ENCODE data around the gene PANK4. TPM values are rescaled to one million over a fixed set of nuclear protein-coding genes. Genes with fewer than 3 reads are reported as not detected.
A peak's percentile ranks its signal among the peaks of the same experiment; 100 is the strongest.

The PANK4 gene
- total and polyA plus RNA-seq, 3 experiments from 2014 or later, result 25.0 to 46.3 (median 40.3) TPM

- peaks cover 3 to 6% (median 5%) of the 10 kb centered on the region in 3 donors for H3K4me1 Mint-ChIP-seq
- POLR2A ChIA-PET, result no interaction called here
- DNase-seq, result no peak
- no peak overlapping the region for H3K27ac ChIP-seq (ENCODE audit: low read depth, low read length)
- H3K27me3 ChIP-seq (ENCODE audit: insufficient read depth, low read length, poor library complexity, severe bottlenecking), result no peaks in the 10 kb centered on the region
- CTCF ChIA-PET, result no interaction called here
- H3K9me3 ChIP-seq (ENCODE audit: low read length), result no peaks in the 10 kb centered on the region
- no peaks in the 10 kb centered on the region for H3K9me3 Mint-ChIP-seq
- H3K4me1 ChIP-seq (ENCODE audit: insufficient read depth, low read length), result no peaks in the 10 kb centered on the region
- no peaks in the 10 kb centered on the region for H3K27me3 Mint-ChIP-seq
- no peaks in the 10 kb centered on the region for H3K36me3 ChIP-seq (ENCODE audit: insufficient read depth, low read length)
- H3K36me3 Mint-ChIP-seq, result peaks cover 0 to 2% (median under 1%) of the 10 kb centered on the region in 3 donors
- H3K4me3 Mint-ChIP-seq, result no peak overlapping the region
- no peak overlapping the region for H3K27ac Mint-ChIP-seq
- no peak overlapping the region for H3K4me3 ChIP-seq (ENCODE audit: low read length)
Measured at GRCh38 chr1:2482588-2482987, 43.8 kb downstream of the PANK4 start.

- no peak for DNase-seq
Measured at GRCh38 chr1:2481885-2482284, 44.5 kb downstream of the PANK4 start.

GRCh38 chr1:2480986-2481364 lies 45.4 kb downstream of the PANK4 start:
- Histone ChIP-seq H3K4me3 (ENCODE audit: low read length) (no peak overlapping the region), H3K36me3 (ENCODE audit: insufficient read depth, low read length) (no peaks in the 10 kb centered on the region), H3K27me3 (ENCODE audit: insufficient read depth, low read length, poor library complexity, severe bottlenecking) (no peaks in the 10 kb centered on the region), H3K27ac (ENCODE audit: low read depth, low read length) (no peak overlapping the region), H3K9me3 (ENCODE audit: low read length) (no peaks in the 10 kb centered on the region), H3K4me1 (ENCODE audit: insufficient read depth, low read length) (no peaks in the 10 kb centered on the region)
- Mint-ChIP-seq H3K4me3 (no peak overlapping the region), H3K9me3 (no peaks in the 10 kb centered on the region), H3K27me3 (no peaks in the 10 kb centered on the region), H3K4me1 (peaks cover 3 to 6% (median 5%) of the 10 kb centered on the region in 3 donors), H3K27ac (peak overlapping the region in 1 of 8 donors; percentile 48), H3K36me3 (no peaks in the 10 kb centered on the region)
- DNase-seq, result no peak
- ChIA-PET CTCF (no interaction called here), POLR2A (no interaction called here)

More at GRCh38 chr1:2481885-2482284, 44.5 kb downstream of the PANK4 start:
- CTCF ChIA-PET, result no interaction called here
- Mint-ChIP-seq H3K27me3 (no peaks in the 10 kb centered on the region), H3K36me3 (no peaks in the 10 kb centered on the region), H3K4me3 (no peak overlapping the region), H3K4me1 (peaks cover 3 to 6% (median 5%) of the 10 kb centered on the region in 3 donors), H3K9me3 (no peaks in the 10 kb centered on the region), H3K27ac (peak overlapping the region in 1 of 8 donors; percentile 21)
- no peak overlapping the region for H3K27ac ChIP-seq (ENCODE audit: low read depth, low read length)
- H3K9me3 ChIP-seq (ENCODE audit: low read length), result no peaks in the 10 kb centered on the region
- H3K27me3 ChIP-seq (ENCODE audit: insufficient read depth, low read length, poor library complexity, severe bottlenecking), result no peaks in the 10 kb centered on the region
- H3K4me1 ChIP-seq (ENCODE audit: insufficient read depth, low read length), result no peaks in the 10 kb centered on the region
- H3K36me3 ChIP-seq (ENCODE audit: insufficient read depth, low read length), result no peaks in the 10 kb centered on the region
- POLR2A ChIA-PET, result no interaction called here
- H3K4me3 ChIP-seq (ENCODE audit: low read length), result no peak overlapping the region

GRCh38 chr1:2480236-2480985 lies 46.0 kb downstream of the PANK4 start:
- Mint-ChIP-seq H3K27ac (peak overlapping the region in 1 of 8 donors; percentile 48), H3K4me1 (peaks cover 3 to 6% (median 5%) of the 10 kb centered on the region in 3 donors), H3K36me3 (no peaks in the 10 kb centered on the region), H3K27me3 (no peaks in the 10 kb centered on the region), H3K4me3 (no peak overlapping the region), H3K9me3 (no peaks in the 10 kb centered on the region)
- Histone ChIP-seq H3K27ac (ENCODE audit: low read depth, low read length) (no peak overlapping the region), H3K4me3 (ENCODE audit: low read length) (no peak overlapping the region), H3K27me3 (ENCODE audit: insufficient read depth, low read length, poor library complexity, severe bottlenecking) (no peaks in the 10 kb centered on the region), H3K4me1 (ENCODE audit: insufficient read depth, low read length) (no peaks in the 10 kb centered on the region), H3K36me3 (ENCODE audit: insufficient read depth, low read length) (no peaks in the 10 kb centered on the region), H3K9me3 (ENCODE audit: low read length) (no peaks in the 10 kb centered on the region)
- no peak for DNase-seq
- CTCF ChIA-PET, result no interaction called here
- POLR2A ChIA-PET, result no interaction called here

- H3K4me3 ChIP-seq (ENCODE audit: low read length), result no peak overlapping the region
- no peaks in the 10 kb centered on the region for H3K27me3 Mint-ChIP-seq
- POLR2A ChIA-PET, result no interaction called here
- no peak overlapping the region for H3K4me3 Mint-ChIP-seq
- H3K27ac ChIP-seq (ENCODE audit: low read depth, low read length), result no peak overlapping the region
- CTCF ChIA-PET, result no interaction called here
- no peaks in the 10 kb centered on the region for H3K9me3 ChIP-seq (ENCODE audit: low read length)
- peaks cover 3 to 6% (median 5%) of the 10 kb centered on the region in 3 donors for H3K4me1 Mint-ChIP-seq
- no peaks in the 10 kb centered on the region for H3K27me3 ChIP-seq (ENCODE audit: insufficient read depth, low read length, poor library complexity, severe bottlenecking)
- no peaks in the 10 kb centered on the region for H3K9me3 Mint-ChIP-seq
- H3K36me3 Mint-ChIP-seq, result no peaks in the 10 kb centered on the region
- no peaks in the 10 kb centered on the region for H3K36me3 ChIP-seq (ENCODE audit: insufficient read depth, low read length)
- no peak for DNase-seq
- no peaks in the 10 kb centered on the region for H3K4me1 ChIP-seq (ENCODE audit: insufficient read depth, low read length)
- H3K27ac Mint-ChIP-seq, result no peak overlapping the region
Measured at GRCh38 chr1:2479618-2480017, 46.8 kb downstream of the PANK4 start.

- POLR2A ChIA-PET, result no interaction called here
- CTCF ChIA-PET, result no interaction called here
- H3K27ac Mint-ChIP-seq, result no peak overlapping the region
Measured at GRCh38 chr1:2479186-2479585, 47.2 kb downstream of the PANK4 start.

GRCh38 chr1:2477791-2478499 lies 48.5 kb downstream of the PANK4 start:
- Histone ChIP-seq H3K36me3 (ENCODE audit: insufficient read depth, low read length) (no peaks in the 10 kb centered on the region), H3K27me3 (ENCODE audit: insufficient read depth, low read length, poor library complexity, severe bottlenecking) (no peaks in the 10 kb centered on the region), H3K27ac (ENCODE audit: low read depth, low read length) (no peak overlapping the region), H3K4me1 (ENCODE audit: insufficient read depth, low read length) (no peaks in the 10 kb centered on the region), H3K4me3 (ENCODE audit: low read length) (no peak overlapping the region), H3K9me3 (ENCODE audit: low read length) (no peaks in the 10 kb centered on the region)
- ChIA-PET CTCF (interaction anchor here (1.4 kb wide), 1 partner anchor 12 kb away, joined by 3 read pairs; no protein-coding TSS in a partner anchor), POLR2A (no interaction called here)
- Mint-ChIP-seq H3K4me3 (no peak overlapping the region), H3K9me3 (no peaks in the 10 kb centered on the region), H3K27me3 (no peaks in the 10 kb centered on the region), H3K27ac (no peak overlapping the region), H3K4me1 (no peaks in the 10 kb centered on the region), H3K36me3 (no peaks in the 10 kb centered on the region)
- DNase-seq, result no peak

More at GRCh38 chr1:2479186-2479585, 47.2 kb downstream of the PANK4 start:
- Mint-ChIP-seq H3K4me1 (peaks cover 3 to 4% (median 4%) of the 10 kb centered on the region in 3 donors), H3K4me3 (no peak overlapping the region), H3K36me3 (no peaks in the 10 kb centered on the region), H3K27me3 (no peaks in the 10 kb centered on the region), H3K9me3 (no peaks in the 10 kb centered on the region)
- H3K9me3 ChIP-seq (ENCODE audit: low read length), result no peaks in the 10 kb centered on the region
- H3K27me3 ChIP-seq (ENCODE audit: insufficient read depth, low read length, poor library complexity, severe bottlenecking), result no peaks in the 10 kb centered on the region
- no peaks in the 10 kb centered on the region for H3K36me3 ChIP-seq (ENCODE audit: insufficient read depth, low read length)
- no peaks in the 10 kb centered on the region for H3K4me1 ChIP-seq (ENCODE audit: insufficient read depth, low read length)
- no peak for DNase-seq
- H3K4me3 ChIP-seq (ENCODE audit: low read length), result no peak overlapping the region
- H3K27ac ChIP-seq (ENCODE audit: low read depth, low read length), result no peak overlapping the region

GRCh38 chr1:2477309-2477708 lies 49.1 kb downstream of the PANK4 start:
- Histone ChIP-seq H3K4me3 (ENCODE audit: low read length) (no peak overlapping the region), H3K36me3 (ENCODE audit: insufficient read depth, low read length) (no peaks in the 10 kb centered on the region), H3K27me3 (ENCODE audit: insufficient read depth, low read length, poor library complexity, severe bottlenecking) (no peaks in the 10 kb centered on the region), H3K27ac (ENCODE audit: low read depth, low read length) (no peak overlapping the region), H3K9me3 (ENCODE audit: low read length) (no peaks in the 10 kb centered on the region), H3K4me1 (ENCODE audit: insufficient read depth, low read length) (no peaks in the 10 kb centered on the region)
- H3K4me3 Mint-ChIP-seq, result no peak overlapping the region
- no peaks in the 10 kb centered on the region for H3K4me1 Mint-ChIP-seq
- ChIA-PET POLR2A (no interaction called here), CTCF (interaction anchor here (1.4 kb wide), 1 partner anchor 12 kb away, joined by 3 read pairs; no protein-coding TSS in a partner anchor)
- no peak overlapping the region for H3K27ac Mint-ChIP-seq
- no peak for DNase-seq
- no peaks in the 10 kb centered on the region for H3K27me3 Mint-ChIP-seq
- no peaks in the 10 kb centered on the region for H3K9me3 Mint-ChIP-seq
- H3K36me3 Mint-ChIP-seq, result no peaks in the 10 kb centered on the region

Measured in CD8-positive, alpha-beta memory T cell (primary cell).